Ovary (tissue), 9 donors: ENCODE data around the gene COL6A1. TPM values are rescaled to one million over a fixed set of nuclear protein-coding genes. Genes with fewer than 3 reads are reported as not detected.

ENCODE experiments used
- DNase-seq, 5 donors: peaks; one replicate each; pipeline ENCODE4 v3.0.0-alpha.2; 2019 to 2020
- H3K27ac ChIP-seq, 2 donors: fragments of 200-600 bp; one replicate each; pipeline versions ENCODE4 v1.5.1 to v1.8.0; 2019 to 2022
- H3K27me3 ChIP-seq: fragments of 200-600 bp; one replicate; pipeline ENCODE4 v1.8.0; 2022
- H3K36me3 ChIP-seq: fragments of 200-600 bp; sonication (generic); one replicate; pipeline ENCODE4 v1.5.1; 2019
- H3K4me1 ChIP-seq: one replicate; pipeline ENCODE4 v1.8.1; 2013; ENCODE audit warnings: mild to moderate bottlenecking, moderate library complexity; ENCODE audit not compliant: insufficient read depth
- H3K4me3 ChIP-seq: fragments of 200-600 bp; sonication (generic); one replicate; pipeline ENCODE4 v1.5.1; 2017
- H3K9me3 ChIP-seq, 2 donors: fragments of 200-600 bp in 1 of 2; sonication (generic) in 1 of 2; one replicate each; pipeline versions ENCODE4 v1.5.1 to v1.8.1; 2013 to 2019; ENCODE audit warnings: mild to moderate bottlenecking in 1 of 2, moderate library complexity in 1 of 2
- EP300 ChIP-seq: sonication (generic); formaldehyde crosslinking; IDR thresholded peaks from one replicate; pipeline ENCODE4 v1.6.1; 2017; ENCODE audit warnings: antibody characterized with exemption
- POLR2A ChIP-seq: fragments of 450-650 bp; IDR thresholded peaks from one replicate; pipeline ENCODE4 v1.6.1; 2017; ENCODE audit warnings: antibody characterized with exemption, mild to moderate bottlenecking, moderate library complexity
- WGBS, 3 donors: extraction: QIAGEN DNeasy Blood & Tissue Kit in 1 of 3; methylation state at CpG; one replicate each; pipeline versions ENCODE4 v1.1.5 to v1.1.7; 2013 to 2017; 5-methylcytosine and 5-hydroxymethylcytosine counted together
- intact Hi-C, 4 donors: fragments of 100-400 bp; cut with DNase I; formaldehyde crosslinking; loops; one replicate each; pipeline versions ENCODE4 v1.11.0 to v1.15.1; 2022 to 2023
- polyA plus RNA-seq, 2 donors: library from polyadenylated mRNA; stranded (reverse); fragments of 200-250 nt in 1 of 2; fragments of 350-450 nt in 1 of 2; fragmentation: Illumina TruSeq in 1 of 2; extraction: RNeasy Lipid Tissue Mini Kit (QIAGEN cat#74804) in 1 of 2; gene quantifications; one replicate each; pipeline ENCODE4 v1.2.3, GENCODE V29; 2013 to 2014
- total RNA-seq, 7 donors: library from RNA; depleted of rRNA in 2 of 7; stranded (reverse); fragments of >200 nt in 2 of 7; fragmentation: NEBNext Ultra II Directional in 3 of 7; extraction: Animal tissue kit (Norgen Biotek cat#: 25700) in 3 of 7; gene quantifications; one replicate each; pipeline versions ENCODE4 v1.1.0 to v1.2.4, GENCODE V29; 2016 to 2023
- TF ChIP-seq, protein P1 (sequence below), 3 donors: fragments of 450-650 bp in 2 of 3; fragments of 200-600 bp in 1 of 3; IDR thresholded peaks; one replicate each; pipeline versions ENCODE4 v1.5.1 to v1.8.0; 2016 to 2022; ENCODE audit warnings: antibody characterized with exemption in 3 of 3, mild to moderate bottlenecking in 1 of 3
- donor health status: DM: no; HTN: no; CAD: no; lungs with moderate emphysema.
- donor health status: DM: no; HTN: no; CAD: no.
- donor health status: Bipolar disorder and iron deficiency.
- donor health status: DM: yes; HTN: yes; CAD: no.
- donor health status: DM: no; HTN: no; CAD: no.
- donor health status: DM: yes; HTN: yes; CAD: no.

Gene COL6A1
- total and polyA plus RNA-seq, 9 donors: 112 to 905 (median 731) TPM

DNA sequence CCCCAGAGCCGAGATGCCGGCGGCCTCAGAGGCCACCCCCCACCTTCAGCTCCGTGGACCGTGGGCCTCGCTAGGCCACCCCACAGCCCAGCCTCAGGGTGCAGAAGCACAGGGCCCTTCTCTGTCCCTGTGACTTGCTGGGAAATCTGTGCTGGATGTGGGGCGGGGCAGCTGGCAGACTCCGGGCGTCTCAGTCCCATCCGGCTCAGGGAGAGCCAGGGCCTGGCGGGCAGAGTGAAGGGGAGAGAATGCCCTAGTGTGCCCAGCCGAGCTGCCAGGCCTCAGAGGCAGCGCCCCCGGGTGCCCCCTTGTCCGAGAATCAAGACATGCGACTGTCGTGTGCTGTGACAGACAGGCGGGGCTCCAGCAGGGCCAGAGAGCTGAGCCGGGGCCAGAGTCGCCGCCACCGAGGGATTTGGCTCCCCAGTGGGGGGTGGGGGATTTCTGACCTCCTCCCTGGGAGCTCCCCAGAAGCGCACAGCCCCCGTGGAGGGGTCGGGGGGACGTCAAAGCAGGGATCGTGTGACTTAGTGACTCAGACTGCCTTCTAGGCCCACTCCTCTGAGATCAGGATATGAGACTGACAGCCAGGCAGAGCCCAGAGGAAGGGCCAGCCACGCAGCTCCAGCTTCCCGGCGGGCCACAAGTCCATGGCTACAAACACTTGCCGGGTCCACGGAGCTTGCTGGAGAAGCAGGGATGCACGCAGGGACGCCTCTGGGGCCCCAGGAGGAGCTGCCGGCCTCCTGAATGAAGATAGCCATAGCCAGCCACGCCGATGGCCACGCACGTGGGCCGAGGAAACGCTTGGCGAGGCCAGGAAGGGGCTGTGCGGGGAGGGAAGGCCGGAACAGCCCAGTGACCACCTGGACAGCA is 11.9 kb downstream of the COL6A1 start:
- Histone ChIP-seq H3K4me1 (peaks cover 5% of the 10 kb centered on the region), H3K27me3 (no peaks in the 10 kb centered on the region), H3K9me3 (no peaks in the 10 kb centered on the region), H3K36me3 (no peaks in the 10 kb centered on the region), H3K27ac (peak overlapping the region; percentile 14 to 42), H3K4me3 (no peak overlapping the region)
- DNase-seq: peak; percentile 24 to 55 (median 31)
- intact Hi-C loops: no loop called here
- no peak for TF ChIP-seq EP300
- TF ChIP-seq POLR2A: no peak
- TF ChIP-seq, protein P1, sequence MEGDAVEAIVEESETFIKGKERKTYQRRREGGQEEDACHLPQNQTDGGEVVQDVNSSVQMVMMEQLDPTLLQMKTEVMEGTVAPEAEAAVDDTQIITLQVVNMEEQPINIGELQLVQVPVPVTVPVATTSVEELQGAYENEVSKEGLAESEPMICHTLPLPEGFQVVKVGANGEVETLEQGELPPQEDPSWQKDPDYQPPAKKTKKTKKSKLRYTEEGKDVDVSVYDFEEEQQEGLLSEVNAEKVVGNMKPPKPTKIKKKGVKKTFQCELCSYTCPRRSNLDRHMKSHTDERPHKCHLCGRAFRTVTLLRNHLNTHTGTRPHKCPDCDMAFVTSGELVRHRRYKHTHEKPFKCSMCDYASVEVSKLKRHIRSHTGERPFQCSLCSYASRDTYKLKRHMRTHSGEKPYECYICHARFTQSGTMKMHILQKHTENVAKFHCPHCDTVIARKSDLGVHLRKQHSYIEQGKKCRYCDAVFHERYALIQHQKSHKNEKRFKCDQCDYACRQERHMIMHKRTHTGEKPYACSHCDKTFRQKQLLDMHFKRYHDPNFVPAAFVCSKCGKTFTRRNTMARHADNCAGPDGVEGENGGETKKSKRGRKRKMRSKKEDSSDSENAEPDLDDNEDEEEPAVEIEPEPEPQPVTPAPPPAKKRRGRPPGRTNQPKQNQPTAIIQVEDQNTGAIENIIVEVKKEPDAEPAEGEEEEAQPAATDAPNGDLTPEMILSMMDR (IDR thresholded peaks at IDR 0.05): no peak
- 69 to 80% (median 78%) methylated on average over 44 of the region's 44 CpGs for WGBS, 3 donors

DNA sequence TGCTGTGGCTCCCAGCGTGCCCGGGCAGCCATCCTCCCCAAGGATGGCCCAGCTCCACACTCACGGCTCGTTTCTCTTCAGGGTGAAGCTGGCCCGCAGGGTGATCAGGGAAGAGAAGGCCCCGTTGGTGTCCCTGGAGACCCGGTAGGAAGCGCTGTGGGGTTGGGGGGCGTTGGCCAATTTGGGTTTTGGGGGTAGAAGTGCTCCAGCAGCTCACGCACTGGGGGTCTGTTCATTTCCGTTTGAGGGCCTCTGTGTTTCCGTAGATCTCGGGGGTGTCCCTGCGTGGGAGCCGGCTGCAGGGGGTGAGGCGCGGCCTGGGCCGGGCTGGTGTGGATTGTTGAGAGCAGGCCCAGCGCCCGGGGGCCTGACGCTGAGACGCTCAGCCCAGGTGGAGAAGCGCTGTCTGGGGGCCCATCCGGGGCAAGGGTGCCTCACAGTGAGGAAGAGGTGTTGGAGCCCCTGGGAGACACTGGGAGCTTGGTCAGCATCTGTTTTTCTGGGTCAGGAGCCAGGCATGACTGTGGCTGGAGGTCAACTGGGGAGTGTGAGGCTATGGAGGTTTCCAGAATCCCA is 12.6 kb downstream of the COL6A1 start:
- Histone ChIP-seq H3K27ac (peak overlapping the region; percentile 14 to 42), H3K27me3 (no peaks in the 10 kb centered on the region), H3K4me3 (no peak overlapping the region), H3K36me3 (no peaks in the 10 kb centered on the region), H3K4me1 (no peaks in the 10 kb centered on the region), H3K9me3 (no peaks in the 10 kb centered on the region)
- 57 to 67% (median 62%) methylated on average over 23 to 24 of the region's 24 CpGs for WGBS, 3 donors
- DNase-seq: peak in 4 of 5 donors; percentile 24 to 59 (median 40)
- intact Hi-C loops: no loop called here
- TF ChIP-seq EP300: no peak

DNA sequence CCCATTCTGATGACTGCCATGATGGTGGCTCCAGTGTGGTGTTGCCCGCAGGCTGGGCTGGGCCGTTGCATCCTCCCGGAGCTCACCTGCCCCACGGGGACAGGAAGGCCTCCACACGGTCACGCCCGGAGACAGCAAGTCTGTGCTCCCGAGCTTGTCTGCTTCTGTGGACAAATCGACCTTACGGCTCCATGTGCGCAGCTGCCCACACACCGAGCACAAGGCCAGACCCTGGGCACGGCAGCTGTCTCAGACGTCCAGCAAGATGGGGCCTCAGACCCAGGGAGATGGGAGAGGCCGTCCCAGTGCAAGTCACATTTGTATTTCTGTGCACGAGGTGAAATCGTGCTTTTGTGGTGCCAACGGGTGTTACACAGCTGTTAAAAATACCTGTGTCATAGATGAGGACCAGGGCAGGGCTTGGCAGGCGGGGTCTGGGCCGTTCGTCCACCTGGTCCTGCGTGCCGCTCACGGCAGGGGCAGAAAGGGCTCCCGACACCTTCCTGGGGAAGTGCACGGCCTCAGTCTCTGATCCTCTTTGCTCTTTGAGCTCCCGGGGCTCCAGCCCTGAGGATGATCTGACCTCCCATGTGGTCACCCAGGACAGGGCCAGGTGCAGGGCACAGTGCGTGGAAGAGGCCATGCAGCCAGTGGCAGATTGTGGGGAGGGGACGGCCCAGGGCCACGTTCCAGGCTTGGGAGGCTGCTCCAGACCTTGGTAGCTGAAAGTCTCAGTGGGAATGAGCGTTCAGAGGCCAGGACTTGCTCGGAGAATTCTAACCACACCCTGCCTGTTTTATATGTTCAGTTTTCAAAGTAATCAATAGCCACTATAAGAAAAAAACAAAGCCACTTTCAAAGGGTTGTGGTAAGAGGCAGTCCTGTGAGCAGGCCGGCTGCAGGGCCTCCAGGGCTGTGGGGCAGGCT is 13.5 kb downstream of the COL6A1 start:
- H3K27me3 ChIP-seq: no peaks in the 10 kb centered on the region
- peak in 3 of 5 donors; percentile 21 to 43 (median 24) for DNase-seq
- H3K27ac ChIP-seq: peak overlapping the region; percentile 17 to 18
- intact Hi-C loops: no loop called here
- TF ChIP-seq EP300 (no peak), POLR2A (no peak)
- TF ChIP-seq, protein P1 (IDR thresholded peaks at IDR 0.05): no peak
- WGBS, 3 donors: 76 to 81% (median 78%) methylated on average over 33 of the region's 33 CpGs
- no peaks in the 10 kb centered on the region for H3K4me1 ChIP-seq
- no peaks in the 10 kb centered on the region for H3K9me3 ChIP-seq
- H3K4me3 ChIP-seq: no peak overlapping the region
- no peaks in the 10 kb centered on the region for H3K36me3 ChIP-seq

DNA sequence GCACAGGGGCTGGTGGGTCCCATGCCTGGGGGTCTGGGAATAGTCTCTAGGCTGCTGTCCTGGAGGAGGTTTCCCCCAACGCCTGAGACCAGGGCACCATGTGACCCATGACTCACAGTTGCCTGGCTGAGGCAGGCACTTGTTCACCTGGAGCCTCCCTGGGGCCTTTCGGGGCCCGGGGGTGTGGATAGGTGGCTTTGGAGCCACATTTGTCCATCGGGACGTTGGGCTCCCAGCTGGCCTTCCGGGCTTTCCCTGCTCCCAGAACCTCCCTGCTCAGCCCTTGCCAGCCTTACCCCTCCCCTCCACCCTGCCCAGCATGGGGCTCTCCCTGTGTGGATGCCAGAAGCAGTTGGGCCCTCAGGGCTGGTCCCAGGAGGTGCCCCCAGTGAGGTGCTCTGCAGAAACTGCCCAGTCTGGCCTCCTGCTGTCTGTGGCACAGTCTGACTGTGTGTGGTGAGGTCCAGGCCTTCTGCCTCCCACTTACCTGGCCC is 14.2 kb downstream of the COL6A1 start:
- Histone ChIP-seq H3K4me3 (no peak overlapping the region), H3K9me3 (no peaks in the 10 kb centered on the region), H3K4me1 (no peaks in the 10 kb centered on the region), H3K36me3 (no peaks in the 10 kb centered on the region), H3K27me3 (no peaks in the 10 kb centered on the region), H3K27ac (peak overlapping the region; percentile 17 to 18)
- 45 to 72% (median 58%) methylated on average over 6 of the region's 6 CpGs for WGBS, 3 donors
- peak; percentile 28 to 43 (median 31) for DNase-seq
- intact Hi-C loops: no loop called here
- TF ChIP-seq EP300 (no peak), POLR2A (no peak)
- TF ChIP-seq, protein P1 (IDR thresholded peaks at IDR 0.05): no peak
